ENCODE data around the gene SNTG2. TPM values are rescaled to one million over a fixed set of nuclear protein-coding genes. Genes with fewer than 3 reads are reported as not detected.

Gene SNTG2
- polyA plus RNA-seq, 5 donors, result 0.44 to 0.85 (median 0.54) TPM

- no peak for DNase-seq
Observed at GRCh38 chr2:1047485-1047884, 96.8 kb downstream of the SNTG2 start.

- no peak for DNase-seq
Observed at GRCh38 chr2:1049691-1050090, 99.0 kb downstream of the SNTG2 start.

- no peak for DNase-seq
Observed at GRCh38 chr2:1051075-1051474, 100.4 kb downstream of the SNTG2 start.

- DNase-seq, result no peak
Observed at GRCh38 chr2:1052771-1053191, 102.1 kb downstream of the SNTG2 start.

GRCh38 chr2:1053786-1054185 lies 103.1 kb downstream of the SNTG2 start:
- no peak for DNase-seq

- DNase-seq, result no peak
Observed at GRCh38 chr2:1054399-1054798, 103.8 kb downstream of the SNTG2 start.

GRCh38 chr2:1055014-1055595 lies 104.5 kb downstream of the SNTG2 start:
- no peak for DNase-seq

- DNase-seq, result no peak
Observed at GRCh38 chr2:1060372-1060771, 109.7 kb downstream of the SNTG2 start.

GRCh38 chr2:1060987-1061386 lies 110.3 kb downstream of the SNTG2 start:
- DNase-seq, result no peak

GRCh38 chr2:1068241-1068640 lies 117.6 kb downstream of the SNTG2 start:
- DNase-seq, result no peak

GRCh38 chr2:1068822-1069221 lies 118.2 kb downstream of the SNTG2 start:
- DNase-seq, result no peak

GRCh38 chr2:1069847-1070246 lies 119.2 kb downstream of the SNTG2 start:
- DNase-seq, result no peak

GRCh38 chr2:1070601-1071000 lies 120.0 kb downstream of the SNTG2 start:
- no peak for DNase-seq

GRCh38 chr2:1071650-1072049 lies 121.0 kb downstream of the SNTG2 start:
- DNase-seq, result no peak

GRCh38 chr2:1072250-1072649 lies 121.6 kb downstream of the SNTG2 start:
- no peak for DNase-seq

- DNase-seq, result no peak
Observed at GRCh38 chr2:1077911-1078310, 127.3 kb downstream of the SNTG2 start.

- DNase-seq, result no peak
Observed at GRCh38 chr2:1078326-1078725, 127.7 kb downstream of the SNTG2 start.

GRCh38 chr2:1079873-1080799 lies 129.5 kb downstream of the SNTG2 start:
- no peak for DNase-seq

- peak; percentile 36 to 53 for DNase-seq
Observed at GRCh38 chr2:1081451-1082225, 131.0 kb downstream of the SNTG2 start.

- no peak for DNase-seq
Observed at GRCh38 chr2:1082456-1083205, 132.0 kb downstream of the SNTG2 start.

- DNase-seq, result no peak
Observed at GRCh38 chr2:1088192-1088860, 137.7 kb downstream of the SNTG2 start.

Measured in right lung (tissue), 5 donors.